Measurements from ENCODE around the gene BCKDHB.
"Not testable (repeated sequence)": the region's sequence is repeated elsewhere in the genome, so short reads cannot be mapped to it uniquely, and the experiment has no call there.

The BCKDHB gene

GRCh38 chr6:80289727-80290126 lies 183.3 kb downstream of the BCKDHB start:
- no peak overlapping the region for H3K27ac ChIP-seq
- TF ChIP-seq, protein P1, sequence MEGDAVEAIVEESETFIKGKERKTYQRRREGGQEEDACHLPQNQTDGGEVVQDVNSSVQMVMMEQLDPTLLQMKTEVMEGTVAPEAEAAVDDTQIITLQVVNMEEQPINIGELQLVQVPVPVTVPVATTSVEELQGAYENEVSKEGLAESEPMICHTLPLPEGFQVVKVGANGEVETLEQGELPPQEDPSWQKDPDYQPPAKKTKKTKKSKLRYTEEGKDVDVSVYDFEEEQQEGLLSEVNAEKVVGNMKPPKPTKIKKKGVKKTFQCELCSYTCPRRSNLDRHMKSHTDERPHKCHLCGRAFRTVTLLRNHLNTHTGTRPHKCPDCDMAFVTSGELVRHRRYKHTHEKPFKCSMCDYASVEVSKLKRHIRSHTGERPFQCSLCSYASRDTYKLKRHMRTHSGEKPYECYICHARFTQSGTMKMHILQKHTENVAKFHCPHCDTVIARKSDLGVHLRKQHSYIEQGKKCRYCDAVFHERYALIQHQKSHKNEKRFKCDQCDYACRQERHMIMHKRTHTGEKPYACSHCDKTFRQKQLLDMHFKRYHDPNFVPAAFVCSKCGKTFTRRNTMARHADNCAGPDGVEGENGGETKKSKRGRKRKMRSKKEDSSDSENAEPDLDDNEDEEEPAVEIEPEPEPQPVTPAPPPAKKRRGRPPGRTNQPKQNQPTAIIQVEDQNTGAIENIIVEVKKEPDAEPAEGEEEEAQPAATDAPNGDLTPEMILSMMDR (conservative IDR thresholded peaks at IDR 0.05) = no peak
- no peak for TF ChIP-seq ZFX (IDR thresholded peaks at IDR 0.05)

DNA sequence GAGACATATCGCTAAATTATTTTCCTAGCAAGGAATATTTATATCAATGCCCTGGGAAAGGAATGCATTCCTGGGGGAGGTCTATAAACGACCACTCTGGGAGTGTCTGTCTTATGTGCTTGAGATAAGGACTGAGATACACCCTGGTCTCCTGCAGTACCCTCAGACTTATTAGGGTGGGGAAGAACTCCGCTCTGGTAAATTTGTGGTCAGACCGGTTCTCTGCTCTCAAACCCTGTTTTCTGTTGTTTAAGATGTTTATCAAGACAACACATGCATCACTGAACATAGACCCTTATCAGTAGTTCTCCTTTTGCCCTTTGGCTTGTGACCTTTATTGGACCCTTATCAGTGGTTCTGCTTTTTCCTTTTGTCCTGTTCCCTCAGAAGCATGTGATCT lies 188.1 kb downstream of the BCKDHB start:
- H3K27ac ChIP-seq = not testable (repeated sequence)

- no peak for TF ChIP-seq ZFX (IDR thresholded peaks at IDR 0.05)
- TF ChIP-seq, protein P1 (conservative IDR thresholded peaks at IDR 0.05) = no peak
- no peak overlapping the region for H3K27ac ChIP-seq
Measured at GRCh38 chr6:80302716-80303115, 196.2 kb downstream of the BCKDHB start.

- H3K27ac ChIP-seq = no peak overlapping the region
- TF ChIP-seq, protein P1 (conservative IDR thresholded peaks at IDR 0.05) = no peak
- no peak for TF ChIP-seq ZFX (IDR thresholded peaks at IDR 0.05)
Measured at GRCh38 chr6:80304014-80304413, 197.5 kb downstream of the BCKDHB start.

- TF ChIP-seq ZFX (IDR thresholded peaks at IDR 0.05) = no peak
- TF ChIP-seq, protein P1 (conservative IDR thresholded peaks at IDR 0.05) = no peak
- H3K27ac ChIP-seq = no peak overlapping the region
Measured at GRCh38 chr6:80314531-80314930, 208.1 kb downstream of the BCKDHB start.

- no peak overlapping the region for H3K27ac ChIP-seq
- no peak for TF ChIP-seq ZFX (IDR thresholded peaks at IDR 0.05)
- TF ChIP-seq, protein P1 (conservative IDR thresholded peaks at IDR 0.05) = no peak
Measured at GRCh38 chr6:80316686-80317231, 210.3 kb downstream of the BCKDHB start.

DNA sequence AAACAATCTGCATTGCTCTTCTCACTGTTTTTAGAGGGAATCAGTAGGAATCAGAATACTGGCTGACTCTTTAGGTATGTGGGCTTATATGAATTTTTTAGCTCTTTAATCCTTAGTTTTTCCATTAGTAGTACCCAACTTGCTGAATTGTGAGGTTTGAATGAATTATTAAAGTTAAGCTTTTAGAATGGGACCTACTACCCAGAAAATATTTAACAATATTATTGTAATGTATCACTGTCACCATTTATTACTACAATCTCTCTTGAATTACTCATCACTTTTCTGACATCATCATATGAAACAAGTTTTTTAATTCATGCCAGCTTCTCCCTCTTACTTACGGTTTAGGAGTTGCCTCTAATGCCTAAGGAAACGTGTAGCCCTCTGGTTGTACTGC lies 212.7 kb downstream of the BCKDHB start:
- no peak overlapping the region for H3K27ac ChIP-seq
- no peak for TF ChIP-seq ZFX (IDR thresholded peaks at IDR 0.05)
- TF ChIP-seq, protein P1 (conservative IDR thresholded peaks at IDR 0.05) = no peak

DNA sequence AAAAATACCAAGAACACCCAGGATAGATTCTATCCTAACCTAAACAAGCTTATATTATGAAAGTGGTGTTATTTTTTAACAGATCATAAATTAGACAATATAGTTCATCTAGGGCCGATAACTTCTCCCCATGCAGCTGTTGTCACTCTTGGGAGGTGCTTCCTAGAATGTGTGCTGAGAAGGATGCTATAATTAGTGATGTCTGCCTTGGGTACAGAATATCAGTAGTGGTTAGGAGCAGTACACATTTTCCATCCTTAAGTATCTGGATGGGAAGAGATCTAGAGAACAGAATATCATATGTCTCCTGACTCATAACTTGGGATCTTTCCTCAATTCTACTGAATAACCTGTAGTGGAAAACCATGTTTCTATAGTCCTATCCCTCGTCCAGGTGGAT lies 214.5 kb downstream of the BCKDHB start:
- TF ChIP-seq, protein P1 (conservative IDR thresholded peaks at IDR 0.05) = no peak
- no peak for TF ChIP-seq ZFX (IDR thresholded peaks at IDR 0.05)
- H3K27ac ChIP-seq = no peak overlapping the region
